GM18870 (cell line): Measurements from ENCODE around the gene CNTN6.
A peak's percentile ranks its signal among the peaks of the same experiment; 100 is the strongest.

Experiments used
- ATAC-seq: cut with Tn5 transposase; IDR thresholded peaks from one replicate; pipeline ENCODE4 v1.9.1; 2021; ENCODE audit warnings: moderate library complexity; ENCODE audit not compliant: unreplicated experiment

Gene CNTN6

DNA sequence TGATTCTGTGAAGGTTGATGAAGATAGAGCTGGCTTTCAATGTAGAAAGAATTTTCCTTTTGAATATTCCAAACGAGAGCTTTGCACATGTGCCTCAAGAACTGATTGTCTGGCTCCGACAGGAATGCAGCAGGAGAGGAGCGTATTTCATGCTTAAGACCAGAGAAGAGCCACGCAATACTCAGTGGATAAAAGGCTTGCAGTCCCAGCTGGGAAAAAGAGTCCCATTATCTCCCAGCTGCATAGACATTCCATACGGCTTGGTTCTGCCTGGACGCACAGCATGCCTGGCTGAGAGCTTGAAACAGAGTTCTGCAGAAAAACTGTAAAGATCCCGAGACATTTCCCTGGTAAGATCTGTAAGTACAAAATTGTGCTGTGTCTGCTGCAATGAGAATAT is at the start of gene CNTN6:
CNTN6 (plus strand) TSS at position 254 of the 400 bp plus-strand sequence. CDS start 54,985 bp downstream, outside the sequence.
- ATAC-seq: no peak

GRCh38 chr3:1048558-1048957 is 44.3 kb upstream of the CNTN6 start:
- ATAC-seq: no peak

- no peak for ATAC-seq
Observed at GRCh38 chr3:1055870-1056269, 37.0 kb upstream of the CNTN6 start.

- no peak for ATAC-seq
Observed at GRCh38 chr3:1056744-1057143, 36.1 kb upstream of the CNTN6 start.

- no peak for ATAC-seq
Observed at GRCh38 chr3:1057436-1057835, 35.4 kb upstream of the CNTN6 start.

GRCh38 chr3:1068985-1069384 is 23.8 kb upstream of the CNTN6 start:
- no peak for ATAC-seq

DNA sequence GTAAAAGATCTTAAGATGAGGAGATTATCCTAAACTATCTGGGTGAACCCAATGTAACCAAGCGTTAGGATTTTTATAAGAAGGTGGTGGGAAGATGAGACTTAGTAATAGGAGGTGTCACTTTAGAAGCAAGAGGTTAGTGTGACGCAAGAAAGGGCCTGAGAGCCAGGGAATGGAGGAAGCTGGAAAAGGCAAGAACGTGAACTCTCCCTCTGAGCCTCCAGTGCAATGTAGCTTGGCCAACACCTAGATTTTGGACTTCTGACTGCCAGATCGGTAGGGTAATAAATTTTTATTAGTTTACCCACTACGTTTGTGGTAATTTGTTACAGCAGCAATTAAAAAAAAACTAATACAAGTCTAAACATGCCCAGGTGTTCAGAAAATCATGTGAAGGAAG is 20.8 kb upstream of the CNTN6 start:
- no peak for ATAC-seq

DNA sequence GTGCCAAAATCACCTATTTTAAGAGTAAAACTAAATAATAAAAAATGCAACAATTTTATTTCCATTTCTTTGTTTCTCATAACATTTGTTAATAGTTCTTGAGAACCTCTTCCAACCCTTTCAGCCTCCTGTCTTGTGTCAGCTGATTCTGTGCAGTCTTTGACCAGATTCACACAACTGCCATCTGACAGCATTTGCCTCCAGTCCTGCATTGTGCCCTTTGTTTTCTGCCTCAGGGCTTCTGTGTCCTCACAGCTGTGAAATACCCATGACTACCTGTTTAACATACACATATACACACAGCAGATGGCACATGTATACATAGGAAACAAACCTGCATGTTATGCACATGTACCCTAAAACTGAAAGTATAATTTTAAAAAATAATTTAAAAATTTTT is 13.2 kb upstream of the CNTN6 start:
- no peak for ATAC-seq

DNA sequence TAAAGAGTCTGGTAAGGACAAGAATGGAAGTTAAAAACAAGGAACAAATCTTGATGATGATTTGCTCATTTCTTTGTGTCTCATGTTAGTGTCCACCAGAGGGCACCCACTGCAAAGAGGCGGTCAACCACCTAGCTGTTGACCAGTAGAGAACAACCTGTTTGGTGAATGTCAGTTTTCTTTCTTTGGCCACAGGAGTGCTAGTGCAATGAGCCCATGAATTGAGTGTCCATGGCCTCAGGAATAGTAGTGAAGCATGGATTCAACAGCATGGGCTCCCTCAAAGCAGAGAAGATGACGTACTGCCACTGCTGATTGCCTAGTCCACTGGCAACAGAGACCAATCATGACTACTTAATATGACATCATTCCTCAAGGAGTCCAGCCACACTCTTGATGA is 10.7 kb upstream of the CNTN6 start:
- ATAC-seq: peak; percentile 52

DNA sequence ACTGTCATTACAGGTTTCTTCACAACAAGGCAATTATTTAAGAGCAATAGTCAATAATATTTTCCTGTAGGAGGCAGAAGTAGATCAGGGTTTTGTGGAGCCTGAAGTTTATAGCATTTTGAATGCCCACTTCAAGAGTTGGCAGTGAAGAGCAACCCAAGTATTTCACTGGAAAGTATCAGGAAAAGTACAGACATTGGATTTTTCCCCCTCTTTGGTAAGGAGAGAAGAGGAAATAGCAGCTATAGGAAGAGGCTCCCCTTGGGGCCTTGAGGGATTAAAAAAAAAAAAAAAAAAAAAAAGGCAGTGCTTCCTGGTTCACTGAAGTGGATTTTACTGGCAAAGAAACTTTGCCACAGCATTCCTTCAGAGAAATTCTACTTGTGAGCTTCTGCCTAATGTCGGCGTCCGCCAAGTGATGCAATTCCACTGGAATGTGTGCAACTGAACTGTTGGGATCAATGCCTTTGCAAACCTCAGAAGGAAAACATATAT is 5.7 kb upstream of the CNTN6 start:
- no peak for ATAC-seq

GRCh38 chr3:1088503-1088902 is 4.3 kb upstream of the CNTN6 start:
- ATAC-seq: no peak

GRCh38 chr3:1091286-1091685 is 1.5 kb upstream of the CNTN6 start:
- no peak for ATAC-seq

DNA sequence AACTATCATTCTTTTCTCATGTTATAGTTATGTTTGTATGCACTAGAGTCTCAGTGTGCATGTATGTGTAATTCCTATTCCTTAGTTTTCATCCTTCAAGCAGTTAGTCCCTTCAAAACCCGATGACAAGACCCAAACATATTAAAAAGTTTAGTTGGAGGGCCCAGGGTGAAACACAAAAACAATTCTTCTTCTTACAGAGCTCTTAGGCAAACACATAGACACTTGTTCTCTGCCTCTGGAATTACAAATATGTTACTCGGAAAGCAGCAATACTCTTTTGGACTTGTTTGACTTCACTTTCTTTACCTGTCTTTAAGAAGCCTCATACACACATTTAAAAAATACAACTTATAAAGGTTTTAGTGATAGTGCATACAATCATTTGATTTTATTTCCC is 763 bp upstream of the CNTN6 start:
- no peak for ATAC-seq

- ATAC-seq: no peak
Observed at GRCh38 chr3:1093217-1093616, 393 bp downstream of the CNTN6 start.

DNA sequence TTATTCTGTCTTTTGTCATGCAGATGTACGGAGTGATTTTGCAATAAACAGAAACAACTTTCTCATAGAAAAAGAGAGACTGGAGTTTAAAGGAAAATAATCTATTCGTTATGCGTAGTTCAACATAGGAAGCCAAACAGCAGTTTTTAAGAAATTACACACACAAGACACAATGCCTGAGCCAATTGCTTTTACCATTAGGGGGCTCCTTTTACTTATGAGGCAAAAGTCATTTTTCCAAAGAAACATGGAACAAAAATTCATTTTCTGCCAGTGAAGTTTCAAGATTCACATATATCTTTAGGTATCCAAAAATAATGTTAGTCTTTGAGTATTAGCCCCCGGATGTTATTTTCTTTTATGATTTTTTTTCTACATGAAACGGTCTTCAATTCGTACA is 10.7 kb downstream of the CNTN6 start:
- no peak for ATAC-seq

- ATAC-seq: no peak
Observed at GRCh38 chr3:1117843-1118473, 25.1 kb downstream of the CNTN6 start.

- ATAC-seq: no peak
Observed at GRCh38 chr3:1131166-1131565, 38.3 kb downstream of the CNTN6 start.

DNA sequence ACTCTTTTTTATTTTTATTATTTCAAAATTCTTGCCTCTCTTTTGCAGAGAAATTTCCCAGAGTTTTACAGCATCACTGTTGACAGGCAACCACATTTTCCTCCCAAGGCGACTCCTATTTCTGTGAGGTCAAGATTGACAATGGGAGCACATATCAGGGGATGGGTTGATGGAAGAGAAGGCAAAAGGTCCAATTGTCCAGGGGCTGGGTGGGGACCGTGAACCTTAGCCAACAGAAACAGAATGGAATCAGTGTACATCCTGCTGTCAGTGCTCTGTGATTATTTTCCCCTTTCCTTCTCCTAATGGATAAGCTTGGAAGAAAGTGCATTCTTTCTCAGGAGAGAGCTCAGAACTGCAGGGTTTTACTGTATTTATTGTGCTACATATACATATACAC is 42.4 kb downstream of the CNTN6 start:
- no peak for ATAC-seq

DNA sequence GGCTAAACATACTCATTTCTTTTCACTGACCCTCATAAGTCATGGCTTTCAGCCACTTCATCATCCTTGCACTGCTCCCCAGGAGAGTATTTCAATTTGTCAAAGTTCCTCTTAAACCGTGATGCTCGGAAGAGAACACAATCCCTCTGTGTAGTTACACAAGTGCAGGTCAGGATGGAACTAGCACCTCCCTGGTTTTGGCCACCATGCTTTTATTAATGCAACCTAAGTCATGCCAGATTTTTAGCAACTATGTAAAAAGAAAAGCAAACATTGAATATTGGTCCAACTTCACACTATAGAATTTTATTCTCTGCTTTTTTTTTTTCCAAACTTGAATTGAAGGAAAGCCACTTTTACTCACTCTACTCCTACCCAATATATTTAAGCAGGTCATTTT is 45.2 kb downstream of the CNTN6 start:
- ATAC-seq: no peak

GRCh38 chr3:1139071-1139470 is 46.2 kb downstream of the CNTN6 start:
- no peak for ATAC-seq

DNA sequence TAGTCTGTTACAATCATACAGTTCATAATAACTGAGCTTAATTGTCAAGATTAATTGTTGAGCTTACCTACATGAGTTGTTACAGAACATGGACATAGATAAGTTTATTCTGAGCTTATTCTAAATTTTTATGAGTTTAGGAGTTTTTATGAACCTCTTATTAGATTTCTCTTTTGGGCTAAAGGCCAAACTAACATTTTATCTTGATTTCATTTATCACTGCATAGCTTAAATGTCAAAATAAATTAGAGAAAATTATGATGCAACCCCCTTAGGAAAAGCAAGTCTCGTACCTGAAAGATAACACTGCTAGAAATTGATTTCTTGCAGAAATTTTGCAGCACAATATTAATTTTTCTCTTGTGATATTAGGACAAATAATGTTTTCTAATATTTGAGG is 54.5 kb downstream of the CNTN6 start:
- no peak for ATAC-seq

- ATAC-seq: no peak
Observed at GRCh38 chr3:1147819-1148218, 55.0 kb downstream of the CNTN6 start.

DNA sequence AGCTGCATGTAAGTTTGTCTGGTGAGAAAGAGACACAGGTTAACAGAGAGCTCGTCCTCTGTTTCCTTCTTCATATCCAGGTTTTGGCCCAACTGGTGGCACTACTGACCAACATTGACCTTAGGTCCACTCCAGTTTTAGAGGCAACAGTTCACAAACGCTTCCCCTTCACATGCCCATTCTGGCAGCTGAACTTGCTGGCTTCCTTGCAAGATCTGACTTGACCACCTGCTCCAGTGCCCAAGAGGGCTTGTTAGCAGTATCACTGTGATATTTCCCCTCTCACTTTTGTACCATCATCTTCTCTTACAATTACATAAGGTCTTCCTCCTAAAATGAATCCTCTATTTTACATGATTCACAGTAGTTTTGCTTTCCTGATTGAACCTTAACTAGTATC is 71.3 kb downstream of the CNTN6 start:
- ATAC-seq: no peak
